Measurements from ENCODE around the gene VMP1. TPM values are rescaled to one million over a fixed set of nuclear protein-coding genes. Genes with fewer than 3 reads are reported as not detected.

Gene VMP1
- total RNA-seq, 1 experiment from 2014 or later, result 72.8 TPM

DNA sequence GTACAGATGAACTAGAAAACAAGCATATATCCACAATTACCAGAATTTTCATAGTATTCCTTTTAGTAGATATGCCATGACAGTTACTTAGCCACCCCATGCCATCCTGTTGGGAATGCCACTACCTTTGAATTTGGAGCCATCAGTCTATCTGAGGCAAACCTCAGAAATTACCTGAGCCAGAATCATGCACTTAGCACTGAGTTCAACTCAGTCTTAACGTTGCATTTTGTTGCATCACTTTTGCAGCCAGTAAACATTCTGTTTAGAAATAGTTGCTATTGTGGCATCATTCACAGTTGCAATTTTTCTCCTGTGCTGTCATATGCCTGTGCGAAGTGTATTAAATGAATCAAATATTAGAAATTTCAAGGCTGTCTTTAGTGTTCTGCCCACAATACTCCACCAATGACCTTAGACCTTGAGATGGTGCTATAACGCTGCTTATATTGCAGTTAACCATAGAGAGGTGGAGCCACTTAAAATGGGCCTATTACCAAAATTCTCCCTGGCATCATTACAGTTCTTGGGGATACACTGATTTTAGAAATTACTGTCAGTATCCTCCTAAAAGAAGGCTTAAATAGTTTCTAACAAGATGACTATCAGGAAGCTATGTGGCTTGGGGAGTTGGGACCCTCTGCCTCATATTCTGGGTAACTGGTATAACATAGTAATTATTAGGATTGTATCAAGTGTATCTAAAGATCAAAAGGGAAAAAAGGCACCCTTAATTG, 11.3 kb upstream of the VMP1 start:
- Mint-ChIP-seq H3K4me1 (peaks cover 9% of the 10 kb centered on the region), H3K27me3 (ENCODE audit: low read depth) (no peaks in the 10 kb centered on the region), H3K27ac (no peak overlapping the region), H3K9me3 (no peaks in the 10 kb centered on the region), H3K36me3 (peaks cover 49% of the 10 kb centered on the region), H3K4me3 (no peak overlapping the region)
- TF ChIP-seq GRHL2 (CRISPR knock-in tag; IDR thresholded peaks at IDR 0.05; ENCODE audit: insufficient replicate concordance, severe bottlenecking) (no peak), ZNF317 (CRISPR knock-in tag; IDR thresholded peaks at IDR 0.05; ENCODE audit: borderline replicate concordance, low read depth) (no peak), SOX15 (CRISPR knock-in tag; IDR thresholded peaks at IDR 0.05) (no peak), GABPB1 (CRISPR knock-in tag; IDR thresholded peaks at IDR 0.05) (peak; percentile 98), NR3C1 (CRISPR knock-in tag; conservative IDR thresholded peaks at IDR 0.05; ENCODE audit: low read depth) (no peak), NFYB (CRISPR knock-in tag; conservative IDR thresholded peaks at IDR 0.05; ENCODE audit: low read depth) (no peak)
- no peak for ATAC-seq
- POLR2A ChIA-PET, result interaction anchor here (0.9 kb wide), 1 partner anchor 77 kb away, joined by 3 read pairs; no protein-coding TSS in a partner anchor
- no peak for DNase-seq (ENCODE audit: low spot score)
- CTCF ChIA-PET, result no interaction called here

GRCh38 chr17:59696682-59697277, 10.7 kb upstream of the VMP1 start:
- DNase-seq (ENCODE audit: low spot score), result no peak
- CTCF ChIA-PET, result no interaction called here
- peaks cover 48% of the 10 kb centered on the region for H3K36me3 Mint-ChIP-seq
- peaks cover 10% of the 10 kb centered on the region for H3K4me1 Mint-ChIP-seq
- H3K4me3 Mint-ChIP-seq, result no peak overlapping the region
- TF ChIP-seq HMGA2 (CRISPR knock-in tag; IDR thresholded peaks at IDR 0.05) (no peak), EMX1 (CRISPR knock-in tag; IDR thresholded peaks at IDR 0.05) (0 out of 2 replicates have a peak, but pooled peaks have one; percentile 29)
- POLR2A ChIA-PET, result no interaction called here
- no peaks in the 10 kb centered on the region for H3K9me3 Mint-ChIP-seq
- H3K27me3 Mint-ChIP-seq (ENCODE audit: low read depth), result no peaks in the 10 kb centered on the region
- peak overlapping the region; percentile 23; the same call in 1 of the 2 replicates for H3K27ac Mint-ChIP-seq
- ATAC-seq, result peak; percentile 18; the same call in 1 of the 2 replicates

GRCh38 chr17:59698143-59698542, 9.3 kb upstream of the VMP1 start:
- ATAC-seq (no peak), DNase-seq (ENCODE audit: low spot score) (no peak)
- H3K36me3 Mint-ChIP-seq, result peaks cover 45% of the 10 kb centered on the region
- H3K4me1 Mint-ChIP-seq, result peaks cover 16% of the 10 kb centered on the region
- POLR2A ChIA-PET, result no interaction called here
- CTCF ChIA-PET, result no interaction called here
- H3K4me3 Mint-ChIP-seq, result no peak overlapping the region
- H3K27me3 Mint-ChIP-seq (ENCODE audit: low read depth), result no peaks in the 10 kb centered on the region
- H3K27ac Mint-ChIP-seq, result no peak overlapping the region
- no peaks in the 10 kb centered on the region for H3K9me3 Mint-ChIP-seq
- TF ChIP-seq ZNF219 (CRISPR knock-in tag; IDR thresholded peaks at IDR 0.05; ENCODE audit: borderline replicate concordance), result no peak

- Mint-ChIP-seq H3K27ac (no peak overlapping the region; the same call in 1 of the 2 replicates), H3K36me3 (peaks cover 39% of the 10 kb centered on the region), H3K4me1 (peaks cover 19% of the 10 kb centered on the region), H3K27me3 (ENCODE audit: low read depth) (no peaks in the 10 kb centered on the region), H3K9me3 (no peaks in the 10 kb centered on the region), H3K4me3 (no peak overlapping the region)
- ATAC-seq (no peak), DNase-seq (ENCODE audit: low spot score) (no peak)
- CTCF ChIA-PET, result no interaction called here
- POLR2A ChIA-PET, result interaction anchor here (0.6 kb wide), 1 partner anchor 183 kb away, joined by 4 read pairs; no protein-coding TSS in a partner anchor
- TF ChIP-seq MLX (CRISPR knock-in tag; IDR thresholded peaks at IDR 0.05) (no peak), KAT7 (CRISPR knock-in tag; IDR thresholded peaks at IDR 0.05; ENCODE audit: borderline replicate concordance) (no peak), NFATC4 (CRISPR knock-in tag; IDR thresholded peaks at IDR 0.05) (no peak), HMGXB4 (CRISPR knock-in tag; IDR thresholded peaks at IDR 0.05) (no peak), ESRRA (CRISPR knock-in tag; IDR thresholded peaks at IDR 0.05; ENCODE audit: borderline replicate concordance) (no peak), ZNF232 (CRISPR knock-in tag; IDR thresholded peaks at IDR 0.05) (no peak), ZNF396 (CRISPR knock-in tag; IDR thresholded peaks at IDR 0.05; ENCODE audit: borderline replicate concordance) (no peak), ATF2 (CRISPR knock-in tag; IDR thresholded peaks at IDR 0.05; ENCODE audit: borderline replicate concordance, low read depth) (no peak), ZNF416 (CRISPR knock-in tag; IDR thresholded peaks at IDR 0.05) (no peak)
- TF ChIP-seq, protein P1, sequence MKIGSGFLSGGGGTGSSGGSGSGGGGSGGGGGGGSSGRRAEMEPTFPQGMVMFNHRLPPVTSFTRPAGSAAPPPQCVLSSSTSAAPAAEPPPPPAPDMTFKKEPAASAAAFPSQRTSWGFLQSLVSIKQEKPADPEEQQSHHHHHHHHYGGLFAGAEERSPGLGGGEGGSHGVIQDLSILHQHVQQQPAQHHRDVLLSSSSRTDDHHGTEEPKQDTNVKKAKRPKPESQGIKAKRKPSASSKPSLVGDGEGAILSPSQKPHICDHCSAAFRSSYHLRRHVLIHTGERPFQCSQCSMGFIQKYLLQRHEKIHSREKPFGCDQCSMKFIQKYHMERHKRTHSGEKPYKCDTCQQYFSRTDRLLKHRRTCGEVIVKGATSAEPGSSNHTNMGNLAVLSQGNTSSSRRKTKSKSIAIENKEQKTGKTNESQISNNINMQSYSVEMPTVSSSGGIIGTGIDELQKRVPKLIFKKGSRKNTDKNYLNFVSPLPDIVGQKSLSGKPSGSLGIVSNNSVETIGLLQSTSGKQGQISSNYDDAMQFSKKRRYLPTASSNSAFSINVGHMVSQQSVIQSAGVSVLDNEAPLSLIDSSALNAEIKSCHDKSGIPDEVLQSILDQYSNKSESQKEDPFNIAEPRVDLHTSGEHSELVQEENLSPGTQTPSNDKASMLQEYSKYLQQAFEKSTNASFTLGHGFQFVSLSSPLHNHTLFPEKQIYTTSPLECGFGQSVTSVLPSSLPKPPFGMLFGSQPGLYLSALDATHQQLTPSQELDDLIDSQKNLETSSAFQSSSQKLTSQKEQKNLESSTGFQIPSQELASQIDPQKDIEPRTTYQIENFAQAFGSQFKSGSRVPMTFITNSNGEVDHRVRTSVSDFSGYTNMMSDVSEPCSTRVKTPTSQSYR (CRISPR knock-in tag; IDR thresholded peaks at IDR 0.05), result no peak
Observed at GRCh38 chr17:59699218-59699617, 8.2 kb upstream of the VMP1 start.

All from WTC11 (cell line).